Suprapubic skin (tissue), 4 donors: ENCODE measurements around the gene TMEM89. TPM values are rescaled to one million over a fixed set of nuclear protein-coding genes. Genes with fewer than 3 reads are reported as not detected.

Source experiments
- DNase-seq, 2 donors: peaks; one replicate each; pipeline ENCODE4 v3.0.0-alpha.2; 2019; ENCODE audit warnings: low spot score in 2 of 2
- H3K27ac ChIP-seq: fragments of 200-600 bp; sonication (generic); one replicate; pipeline ENCODE4 v1.5.1; 2019
- H3K27me3 ChIP-seq: fragments of 200-600 bp; sonication (generic); one replicate; pipeline ENCODE4 v1.5.1; 2019
- H3K36me3 ChIP-seq: fragments of 200-600 bp; sonication (generic); one replicate; pipeline ENCODE4 v1.5.1; 2019
- H3K4me1 ChIP-seq: fragments of 200-600 bp; sonication (generic); one replicate; pipeline ENCODE4 v1.5.1; 2019
- H3K4me3 ChIP-seq: fragments of 200-600 bp; sonication (generic); one replicate; pipeline ENCODE4 v1.5.1; 2019; ENCODE audit warnings: mild to moderate bottlenecking
- H3K9me3 ChIP-seq: fragments of 200-600 bp; sonication (generic); one replicate; pipeline ENCODE4 v1.5.1; 2019
- CTCF ChIP-seq, 2 donors: fragments of 200-600 bp in 1 of 2; fragments of 450-650 bp in 1 of 2; sonication (generic) in 1 of 2; IDR thresholded peaks; one replicate each; pipeline ENCODE4 v1.5.1; 2016 to 2019; ENCODE audit warnings: antibody characterized with exemption in 2 of 2, mild to moderate bottlenecking in 1 of 2, moderate library complexity in 1 of 2
- EP300 ChIP-seq: sonication (generic); formaldehyde crosslinking; IDR thresholded peaks from one replicate; pipeline ENCODE4 v1.6.1; 2017; ENCODE audit warnings: antibody characterized with exemption
- POLR2A ChIP-seq, 2 donors: fragments of 450-650 bp; IDR thresholded peaks; one replicate each; pipeline ENCODE4 v1.6.1; 2017; ENCODE audit warnings: antibody characterized with exemption in 2 of 2, mild to moderate bottlenecking in 2 of 2, moderate library complexity in 2 of 2
- POLR2AphosphoS5 ChIP-seq, 3 donors: sonication (generic); formaldehyde crosslinking; IDR thresholded peaks; one replicate each; pipeline ENCODE4 v1.6.1; 2017; ENCODE audit warnings: antibody characterized with exemption in 3 of 3
- WGBS: methylation state at CpG from one replicate; pipeline ENCODE4 v1.1.5; 2018; 5-methylcytosine and 5-hydroxymethylcytosine counted together
- total RNA-seq, 4 donors: library from RNA; depleted of rRNA; stranded (reverse); fragments of >200 nt; gene quantifications; one replicate each; pipeline ENCODE4 v1.1.0, GENCODE V29; 2016

TMEM89 gene
- total RNA-seq, 4 donors from 2014 or later = not detected

DNA sequence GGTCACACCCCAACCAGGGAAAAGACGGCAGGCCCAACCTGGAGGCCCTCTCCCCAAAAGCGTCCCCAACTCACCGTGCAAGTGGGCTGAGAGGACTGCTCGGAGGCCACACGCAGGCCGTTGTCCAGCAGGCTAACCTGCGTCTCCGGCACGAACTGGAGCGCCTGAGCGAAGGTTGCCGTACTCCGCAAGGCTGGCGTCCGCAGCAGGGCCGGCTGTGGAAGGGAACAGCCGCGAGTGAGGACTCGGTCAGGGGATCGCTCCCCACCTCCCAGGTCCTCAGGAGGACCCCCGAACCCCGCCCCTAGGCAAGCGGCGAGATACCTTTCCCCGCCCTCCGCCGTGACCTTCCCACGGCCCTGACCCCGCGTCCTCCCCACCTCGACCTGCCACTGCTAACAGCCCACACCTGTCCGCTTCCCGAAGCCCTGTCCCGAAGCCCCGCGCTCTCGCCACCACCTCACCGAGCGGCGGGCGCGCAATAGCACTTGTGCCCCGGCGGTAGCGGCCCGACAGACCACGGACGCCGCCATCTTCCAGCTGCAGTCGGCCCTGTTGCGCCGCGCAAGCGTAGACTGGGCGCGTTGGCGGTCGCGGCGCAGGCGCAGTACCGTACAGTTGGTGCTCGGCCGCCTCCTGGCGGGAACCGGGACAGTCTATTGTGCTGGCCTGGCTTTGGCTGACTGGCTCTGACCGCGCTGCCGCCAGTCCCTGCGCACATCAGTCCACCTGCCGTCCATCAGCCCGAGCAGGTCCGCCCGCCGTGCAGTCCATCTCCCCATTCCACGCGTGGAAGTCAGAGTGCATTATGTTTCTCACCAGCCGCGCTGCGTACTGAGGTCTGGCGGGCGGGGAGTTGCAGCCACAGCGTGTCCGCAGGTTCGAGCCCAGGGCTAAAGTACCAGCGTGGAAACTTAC, 12.2 kb downstream of the TMEM89 start, which contains the start of gene UQCRC1:
Gene UQCRC1, minus strand, starts transcription at position 559 of the 918 bp plus-strand sequence. Its CDS starts 26 bp downstream, at position 533.
- H3K27ac ChIP-seq = peak within 1 kb of the TSS; percentile 89
- 3% methylated on average over 72 of the region's 86 CpGs for WGBS
- DNase-seq = peak; percentile 93 to 95

DNA sequence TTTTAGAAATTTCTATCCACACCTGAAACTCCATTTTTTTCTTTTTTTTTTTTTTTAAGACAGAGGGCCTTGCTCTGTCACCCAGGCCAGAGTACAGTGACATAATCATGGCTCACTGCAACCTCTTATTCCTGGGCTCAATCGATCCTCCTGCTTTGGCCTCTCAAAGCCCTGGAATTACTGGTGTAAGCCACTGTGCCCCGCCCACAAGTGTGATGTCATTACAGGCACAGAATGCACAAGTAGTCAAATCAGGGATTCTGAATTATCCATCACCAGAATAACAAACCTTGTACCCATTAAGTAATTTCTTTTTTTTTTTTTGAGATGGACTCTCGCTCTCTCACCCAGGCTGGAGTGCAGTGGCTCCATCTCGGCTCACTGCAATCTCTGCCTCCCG, 14.1 kb downstream of the TMEM89 start:
- Histone ChIP-seq H3K27me3 (no peaks in the 10 kb centered on the region), H3K4me1 (peaks cover 19% of the 10 kb centered on the region), H3K4me3 (no peak overlapping the region), H3K27ac (no peak overlapping the region), H3K9me3 (no peaks in the 10 kb centered on the region), H3K36me3 (peaks cover 40% of the 10 kb centered on the region)
- TF ChIP-seq POLR2AphosphoS5 (IDR thresholded peaks at IDR 0.05) (no peak), EP300 (no peak), CTCF (IDR thresholded peaks at IDR 0.05) (no peak), POLR2A (IDR thresholded peaks at IDR 0.05) (no peak)
- no peak for DNase-seq
- 91% methylated on average over 5 of the region's 5 CpGs for WGBS

More for the DNA sequence above, 12.2 kb downstream of the TMEM89 start, which contains the start of gene UQCRC1:
- Histone ChIP-seq H3K4me3 (peak within 1 kb of the TSS; percentile 80), H3K36me3 (peaks cover 22% of the 10 kb centered on the region), H3K9me3 (no peaks in the 10 kb centered on the region), H3K4me1 (peaks cover 19% of the 10 kb centered on the region), H3K27me3 (no peaks in the 10 kb centered on the region)
- peak in 1 of 2 donors; percentile 34 for TF ChIP-seq POLR2A (IDR thresholded peaks at IDR 0.05)
- TF ChIP-seq EP300 = no peak
- peak in 2 of 3 donors; percentile 55 to 71 for TF ChIP-seq POLR2AphosphoS5 (IDR thresholded peaks at IDR 0.05)
- TF ChIP-seq CTCF (IDR thresholded peaks at IDR 0.05) = peak; percentile 47 to 88

GRCh38 chr3:48601622-48601994, 20.0 kb downstream of the TMEM89 start:
- H3K36me3 ChIP-seq = peaks cover 74% of the 10 kb centered on the region
- no peak overlapping the region for H3K27ac ChIP-seq
- H3K27me3 ChIP-seq = no peaks in the 10 kb centered on the region
- H3K4me3 ChIP-seq = no peak overlapping the region
- TF ChIP-seq POLR2A (IDR thresholded peaks at IDR 0.05) = no peak
- TF ChIP-seq POLR2AphosphoS5 (IDR thresholded peaks at IDR 0.05) = no peak
- peaks cover 53% of the 10 kb centered on the region for H3K4me1 ChIP-seq
- no peak for DNase-seq
- no peaks in the 10 kb centered on the region for H3K9me3 ChIP-seq
- WGBS = 55% methylated on average over 2 of the region's 2 CpGs

DNA sequence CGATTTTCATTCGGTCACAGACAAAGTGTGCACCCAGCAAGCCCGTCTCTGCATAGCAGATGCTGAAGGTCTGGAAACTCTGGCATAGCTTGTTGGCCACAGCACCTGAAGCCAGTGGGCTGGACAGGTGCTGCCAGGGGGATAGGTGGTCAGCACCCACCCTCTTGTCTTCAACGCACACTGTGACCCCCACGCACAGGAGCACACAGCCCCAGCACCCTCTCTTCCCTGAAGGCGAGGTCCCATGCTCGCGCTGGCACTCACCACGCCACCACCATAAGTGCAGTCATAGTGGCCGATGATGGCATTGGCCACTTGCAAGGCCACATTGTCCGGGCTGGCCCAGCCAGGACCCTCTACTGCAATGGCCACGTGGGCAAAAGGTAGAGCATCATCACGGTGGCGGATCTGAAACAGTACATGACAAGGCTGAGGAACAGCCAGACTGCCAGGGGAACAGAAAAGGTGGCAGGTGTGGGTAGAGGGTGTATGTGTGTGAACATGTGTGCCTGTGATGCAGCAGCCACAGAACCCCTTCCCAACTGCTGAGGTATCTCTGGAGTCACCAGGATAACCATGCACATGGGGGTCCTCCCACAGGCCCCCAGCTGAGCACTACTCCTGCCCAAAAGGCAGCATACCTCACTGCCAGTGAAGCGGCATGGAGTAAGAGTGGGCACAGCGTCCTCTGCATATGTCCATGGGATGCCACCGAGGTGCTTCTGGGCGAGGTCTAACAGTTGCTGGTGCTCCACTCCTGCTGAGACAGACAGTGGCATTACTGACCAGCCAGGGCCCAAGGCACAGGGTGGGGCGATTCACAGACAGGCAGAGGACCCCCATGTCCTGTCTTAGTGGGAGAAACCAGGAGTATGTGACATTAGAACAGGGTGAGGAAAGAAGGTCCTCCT, 20.6 kb downstream of the TMEM89 start:
- Histone ChIP-seq H3K36me3 (peaks cover 68% of the 10 kb centered on the region), H3K4me1 (peaks cover 59% of the 10 kb centered on the region), H3K4me3 (no peak overlapping the region), H3K27ac (no peak overlapping the region), H3K27me3 (no peaks in the 10 kb centered on the region), H3K9me3 (no peaks in the 10 kb centered on the region)
- 93% methylated on average over 15 of the region's 19 CpGs for WGBS
- DNase-seq = no peak
- no peak for TF ChIP-seq POLR2AphosphoS5 (IDR thresholded peaks at IDR 0.05)
- no peak for TF ChIP-seq POLR2A (IDR thresholded peaks at IDR 0.05)
- TF ChIP-seq EP300 = no peak
- TF ChIP-seq CTCF (IDR thresholded peaks at IDR 0.05) = no peak

GRCh38 chr3:48599509-48600285, 21.9 kb downstream of the TMEM89 start:
- Histone ChIP-seq H3K27me3 (no peaks in the 10 kb centered on the region), H3K36me3 (peaks cover 55% of the 10 kb centered on the region), H3K9me3 (no peaks in the 10 kb centered on the region), H3K4me3 (no peak overlapping the region), H3K27ac (peak overlapping the region; percentile 90), H3K4me1 (peaks cover 72% of the 10 kb centered on the region)
- no peak for DNase-seq
- TF ChIP-seq POLR2AphosphoS5 (IDR thresholded peaks at IDR 0.05) = no peak
- TF ChIP-seq EP300 = no peak
- TF ChIP-seq POLR2A (IDR thresholded peaks at IDR 0.05) = no peak
- no peak for TF ChIP-seq CTCF (IDR thresholded peaks at IDR 0.05)
- 77% methylated on average over 8 of the region's 12 CpGs for WGBS
